Neural progenitor cell (in vitro differentiated cells): ENCODE measurements around the gene SLC50A1. TPM values are rescaled to one million over a fixed set of nuclear protein-coding genes. Genes with fewer than 3 reads are reported as not detected.

Source experiments
- DNase-seq: peaks from one replicate; pipeline ENCODE4 v3.0.0-alpha.2; 2016; ENCODE audit warnings: low spot score
- H2AFZ ChIP-seq: fragments of 200-600 bp; sonication (generic); replicated peaks from 2 replicates; pipeline ENCODE4 v1.6.1; 2016; ENCODE audit warnings: antibody characterized with exemption
- H3F3A ChIP-seq: fragments of 200-600 bp; sonication (generic); 2 replicates; pipeline ENCODE4 v1.6.1; 2016; ENCODE audit warnings: antibody characterized with exemption, low read depth
- H3K27ac ChIP-seq: fragments of 200-600 bp; sonication (generic); 2 replicates; pipeline ENCODE4 v1.5.1; 2016; ENCODE audit warnings: mild to moderate bottlenecking
- H3K27me3 ChIP-seq: fragments of 200-600 bp; sonication (generic); 2 replicates; pipeline ENCODE4 v1.6.1; 2016; ENCODE audit warnings: mild to moderate bottlenecking, moderate library complexity
- H3K36me3 ChIP-seq: fragments of 200-600 bp; sonication (generic); 2 replicates; pipeline ENCODE4 v1.5.1; 2016
- H3K4me1 ChIP-seq: fragments of 200-600 bp; sonication (generic); 2 replicates; pipeline ENCODE4 v1.6.1; 2016; ENCODE audit warnings: mixed run types
- H3K4me2 ChIP-seq: fragments of 200-600 bp; sonication (generic); 2 replicates; pipeline ENCODE4 v1.6.1; 2016
- H3K4me3 ChIP-seq: fragments of 200-600 bp; sonication (generic); 2 replicates; pipeline ENCODE4 v1.5.1; 2016
- H3K79me2 ChIP-seq: fragments of 200-600 bp; sonication (generic); 2 replicates; pipeline ENCODE4 v1.6.1; 2016; ENCODE audit warnings: low read depth
- H3K9ac ChIP-seq: fragments of 200-600 bp; sonication (generic); 2 replicates; pipeline ENCODE4 v1.6.1; 2016
- H3K9me3 ChIP-seq: fragments of 200-600 bp; sonication (generic); 2 replicates; pipeline ENCODE4 v1.5.1; 2016; ENCODE audit warnings: low read depth
- H4K20me1 ChIP-seq: fragments of 200-600 bp; sonication (generic); 2 replicates; pipeline ENCODE4 v1.6.1; 2016; ENCODE audit warnings: low read depth
- H3K27ac Mint-ChIP-seq: 3 replicates; pipeline ENCODE4 v1.8.0; 2021; ENCODE audit warnings: mixed read lengths
- H3K27me3 Mint-ChIP-seq: 2 replicates; pipeline ENCODE4 v1.8.0; 2022; ENCODE audit warnings: low read depth, mild to moderate bottlenecking, inconsistent platforms, moderate library complexity, mixed read lengths; ENCODE audit not compliant: insufficient read depth
- H3K36me3 Mint-ChIP-seq: 3 replicates; pipeline ENCODE4 v1.8.0; 2021; ENCODE audit warnings: mixed read lengths
- H3K4me1 Mint-ChIP-seq: 3 replicates; pipeline ENCODE4 v1.8.0; 2021; ENCODE audit warnings: mixed read lengths
- H3K4me3 Mint-ChIP-seq: 3 replicates; pipeline ENCODE4 v1.8.0; 2021; ENCODE audit warnings: mild to moderate bottlenecking, moderate library complexity, mixed read lengths
- H3K9me3 Mint-ChIP-seq: 3 replicates; pipeline ENCODE4 v1.8.0; 2020; ENCODE audit warnings: mixed read lengths
- CTCF ChIP-seq: fragments of 200-600 bp; sonication (generic); IDR thresholded peaks from 2 replicates; pipeline ENCODE4 v1.5.1; 2017; ENCODE audit warnings: antibody characterized with exemption, mild to moderate bottlenecking
- EZH2 ChIP-seq: fragments of 200-600 bp; sonication (generic); IDR thresholded peaks from 2 replicates; pipeline ENCODE4 v1.6.1; 2017; ENCODE audit warnings: antibody characterized with exemption, mild to moderate bottlenecking, moderate library complexity
- EZH2phosphoT487 ChIP-seq: fragments of 200-600 bp; sonication (generic); IDR thresholded peaks from 2 replicates; pipeline ENCODE4 v1.6.1; 2017; ENCODE audit warnings: antibody characterized with exemption
- total RNA-seq: library from RNA; depleted of rRNA; stranded (reverse); fragments of >200 nt; gene quantifications from 2 replicates; pipeline ENCODE4 v1.2.3, GENCODE V29; 2015; ENCODE audit warnings: low replicate concordance

The SLC50A1 gene
- total RNA-seq, 1 donor from 2014 or later: 14.4 TPM

DNA sequence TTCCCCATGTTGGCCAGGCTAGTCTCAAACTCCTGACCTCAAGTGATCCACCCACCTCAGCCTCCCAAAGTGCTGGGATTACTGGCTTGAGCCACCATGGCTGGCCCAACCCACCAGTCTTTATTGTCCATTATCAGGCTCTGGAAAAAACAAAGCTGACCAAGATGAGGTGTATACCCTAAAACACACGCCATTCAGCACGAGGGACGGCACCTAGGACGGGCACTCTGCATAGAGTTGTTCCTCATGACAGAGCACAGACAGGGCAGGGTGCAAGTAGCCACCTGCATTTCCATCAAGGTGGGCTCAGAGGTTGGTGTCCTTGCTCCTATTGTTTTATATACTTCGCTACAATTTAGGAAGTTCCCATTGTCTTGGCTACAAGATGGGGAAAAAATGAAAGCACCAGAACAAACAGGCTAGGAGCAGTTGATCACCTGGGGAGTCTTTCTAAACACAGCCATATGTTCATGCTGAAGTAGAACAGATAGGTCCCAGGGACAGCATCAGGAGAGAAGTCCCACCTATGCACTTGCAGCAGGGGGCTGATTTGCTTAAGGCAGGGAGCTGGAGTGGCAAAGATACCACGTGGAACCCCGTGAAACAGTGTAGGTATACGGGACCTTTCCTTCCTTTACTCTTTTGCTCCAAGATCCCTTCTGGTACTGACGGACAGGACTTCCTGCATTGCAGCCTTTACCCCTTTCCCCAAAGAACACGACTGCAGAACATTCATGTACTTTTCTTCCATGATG lies 33.0 kb downstream of the SLC50A1 start:
- no peaks in the 10 kb centered on the region for H4K20me1 ChIP-seq
- TF ChIP-seq EZH2phosphoT487 (no peak), CTCF (no peak), EZH2 (no peak)
- peaks cover 18% of the 10 kb centered on the region for H3K79me2 ChIP-seq
- no peak overlapping the region for H3K4me3 Mint-ChIP-seq
- H3K36me3 ChIP-seq: no peaks in the 10 kb centered on the region
- H3K4me1 Mint-ChIP-seq: peaks cover 37% of the 10 kb centered on the region
- H3K4me2 ChIP-seq: no peak overlapping the region
- no peak overlapping the region for H3K27ac ChIP-seq
- DNase-seq: no peak
- H3K9me3 Mint-ChIP-seq: peaks cover 11% of the 10 kb centered on the region
- no peak overlapping the region for H3K4me3 ChIP-seq
- no peak overlapping the region for H3K9ac ChIP-seq
- H3K4me1 ChIP-seq: peaks cover 27% of the 10 kb centered on the region
- no peak overlapping the region for H3K27ac Mint-ChIP-seq
- H2AFZ ChIP-seq: no peak overlapping the region
- peaks cover 71% of the 10 kb centered on the region for H3F3A ChIP-seq
- peaks cover 15% of the 10 kb centered on the region for H3K27me3 Mint-ChIP-seq
- H3K27me3 ChIP-seq: no peaks in the 10 kb centered on the region
- peaks cover 4% of the 10 kb centered on the region for H3K36me3 Mint-ChIP-seq
- H3K9me3 ChIP-seq: no peaks in the 10 kb centered on the region

DNA sequence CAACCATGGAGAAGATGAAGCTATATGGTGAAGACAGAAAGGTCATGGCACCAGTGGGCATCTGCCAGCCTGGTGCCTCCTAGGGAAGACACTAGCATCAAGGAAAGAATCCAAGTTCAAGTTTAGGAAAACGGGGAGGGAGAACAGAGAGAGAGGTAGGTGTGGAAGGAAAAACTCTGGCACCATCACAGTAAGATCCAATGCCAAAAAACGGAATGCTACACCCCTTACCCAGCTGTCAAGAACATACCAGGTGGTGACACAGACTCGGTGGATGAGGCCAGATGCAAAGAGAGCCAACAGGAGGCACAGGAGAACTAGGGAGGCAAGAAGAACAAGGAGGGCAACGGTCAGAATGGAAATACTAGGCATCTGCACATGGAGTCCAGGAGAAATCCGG lies 33.9 kb downstream of the SLC50A1 start:
- peaks cover 5% of the 10 kb centered on the region for H3K9me3 Mint-ChIP-seq

DNA sequence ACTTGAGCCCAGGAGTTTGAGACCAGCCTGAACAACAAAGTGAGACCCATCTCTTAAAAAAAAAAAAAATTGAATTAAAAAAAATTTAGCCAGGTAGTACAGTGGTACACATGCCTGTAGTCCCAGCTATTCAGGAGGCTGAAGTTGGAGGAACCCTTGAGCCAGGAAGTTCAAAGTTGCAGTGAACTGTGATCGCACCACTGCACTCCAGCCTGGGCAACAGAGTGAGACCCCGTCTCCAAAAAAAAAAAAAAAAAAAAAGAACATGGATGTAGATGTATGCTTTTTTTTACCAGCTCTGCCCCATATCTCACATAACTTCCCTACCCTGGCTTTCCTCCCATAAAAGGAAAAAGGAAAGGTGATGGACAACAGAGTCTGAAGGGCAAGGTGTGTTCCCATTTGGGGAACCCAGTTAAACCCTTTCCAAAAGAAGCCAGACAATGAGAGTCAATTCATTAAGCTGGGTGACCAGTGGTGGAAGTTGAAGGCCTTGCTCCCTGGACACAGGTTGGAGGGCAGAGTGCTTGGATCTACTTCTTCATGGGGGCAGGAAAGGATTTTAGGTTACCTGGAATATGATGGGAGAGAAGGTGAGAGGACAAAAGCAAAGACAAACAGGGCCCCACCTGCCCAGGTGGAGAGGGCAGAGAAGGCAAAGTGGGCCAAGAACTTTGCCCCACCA lies 34.6 kb downstream of the SLC50A1 start:
- H3K27me3 Mint-ChIP-seq: peaks cover 20% of the 10 kb centered on the region
- H3K9me3 Mint-ChIP-seq: peaks cover 3% of the 10 kb centered on the region
- peaks cover 4% of the 10 kb centered on the region for H3K36me3 Mint-ChIP-seq
- Histone ChIP-seq H3K27ac (no peak overlapping the region), H3K9ac (no peak overlapping the region), H3K4me1 (peaks cover 27% of the 10 kb centered on the region), H3K79me2 (peaks cover 26% of the 10 kb centered on the region), H3K4me3 (no peak overlapping the region), H3K27me3 (no peaks in the 10 kb centered on the region), H3K9me3 (no peaks in the 10 kb centered on the region), H3K4me2 (no peak overlapping the region), H3F3A (peaks cover 85% of the 10 kb centered on the region), H4K20me1 (no peaks in the 10 kb centered on the region), H3K36me3 (no peaks in the 10 kb centered on the region), H2AFZ (no peak overlapping the region)
- no peak for TF ChIP-seq CTCF
- TF ChIP-seq EZH2phosphoT487: no peak
- no peak for TF ChIP-seq EZH2
- no peak for DNase-seq
- no peak overlapping the region for H3K27ac Mint-ChIP-seq
- H3K4me3 Mint-ChIP-seq: no peak overlapping the region
- H3K4me1 Mint-ChIP-seq: peaks cover 47% of the 10 kb centered on the region

More for the DNA sequence above, 33.9 kb downstream of the SLC50A1 start:
- TF ChIP-seq EZH2phosphoT487 (no peak), EZH2 (no peak), CTCF (no peak)
- H3K36me3 ChIP-seq: no peaks in the 10 kb centered on the region
- H3K79me2 ChIP-seq: peaks cover 19% of the 10 kb centered on the region
- H3K4me1 ChIP-seq: peaks cover 27% of the 10 kb centered on the region
- no peak overlapping the region for H2AFZ ChIP-seq
- H3K27me3 ChIP-seq: no peaks in the 10 kb centered on the region
- H3K9me3 ChIP-seq: no peaks in the 10 kb centered on the region
- H4K20me1 ChIP-seq: no peaks in the 10 kb centered on the region
- DNase-seq: no peak
- no peak overlapping the region for H3K27ac ChIP-seq
- H3K9ac ChIP-seq: no peak overlapping the region
- H3K4me2 ChIP-seq: no peak overlapping the region
- peak overlapping the region; percentile 7 for H3K4me3 Mint-ChIP-seq
- peaks cover 4% of the 10 kb centered on the region for H3K36me3 Mint-ChIP-seq
- peaks cover 80% of the 10 kb centered on the region for H3F3A ChIP-seq
- H3K4me3 ChIP-seq: no peak overlapping the region
- peaks cover 16% of the 10 kb centered on the region for H3K27me3 Mint-ChIP-seq
- H3K27ac Mint-ChIP-seq: no peak overlapping the region
- peaks cover 40% of the 10 kb centered on the region for H3K4me1 Mint-ChIP-seq
